CD4-positive, alpha-beta T cell (primary cell): ENCODE measurements around the gene RECQL5. TPM values are rescaled to one million over a fixed set of nuclear protein-coding genes. Genes with fewer than 3 reads are reported as not detected.

Source experiments
- ATAC-seq: fragments of 200-7000 bp; cut with Tn5 transposase; one replicate; pipeline ENCODE4 v1.10.0; 2022; ENCODE audit warnings: mild to moderate bottlenecking; ENCODE audit not compliant: poor library complexity
- CTCF ChIA-PET: fragments of 350-600 bp; sonication (Branson Sonifier 250); formaldehyde crosslinking; loops from one replicate; lab custom pipeline; 2021; ENCODE audit warnings: antibody characterized with exemption, inconsistent platforms; lab: Charles Lee
- POLR2A ChIA-PET: fragments of 350-600 bp; sonication (Branson Sonifier 250); formaldehyde crosslinking; loops from one replicate; lab custom pipeline; 2021; ENCODE audit warnings: antibody characterized with exemption, inconsistent platforms; lab: Charles Lee
- DNase-seq, 14 experiments: peaks; one replicate each; pipeline ENCODE4 v3.0.0-alpha.2; 2013 to 2020; ENCODE audit warnings: mixed read lengths in 2 of 14
- H3K27ac ChIP-seq, 2 donors: one replicate each; pipeline versions ENCODE4 v1.5.1 to v1.7.0; 2013; ENCODE audit warnings: low read length in 2 of 2, low read depth in 1 of 2, mild to moderate bottlenecking in 1 of 2
- H3K27me3 ChIP-seq, 2 experiments: 1 replicate in 1 of 2; 2 replicates in 1 of 2; pipeline versions ENCODE4 v1.6.1 to v1.7.0; 2013; ENCODE audit warnings: low read length in 2 of 2, control low read depth in 1 of 2, mild to moderate bottlenecking in 1 of 2, moderate library complexity in 1 of 2; ENCODE audit not compliant: insufficient read depth in 2 of 2, control insufficient read depth in 1 of 2
- H3K36me3 ChIP-seq: one replicate; pipeline ENCODE4 v1.6.1; 2013; ENCODE audit warnings: low read length, control low read depth; ENCODE audit not compliant: insufficient read depth
- H3K4me1 ChIP-seq: one replicate; pipeline ENCODE4 v1.6.1; 2013; ENCODE audit warnings: low read length, control low read depth; ENCODE audit not compliant: insufficient read depth
- H3K4me3 ChIP-seq: one replicate; pipeline ENCODE4 v1.5.1; 2013; ENCODE audit warnings: mild to moderate bottlenecking, low read length, moderate library complexity
- H3K9me3 ChIP-seq, 2 experiments: 1 replicate in 1 of 2; 2 replicates in 1 of 2; pipeline versions ENCODE4 v1.6.1 to v1.7.0; 2013; ENCODE audit warnings: low read length in 2 of 2, mild to moderate bottlenecking in 2 of 2, control low read depth in 1 of 2, moderate library complexity in 1 of 2; ENCODE audit not compliant: control insufficient read depth in 1 of 2, insufficient read depth in 1 of 2
- H3K27ac Mint-ChIP-seq: one replicate; pipeline ENCODE4 v1.8.0; 2020; ENCODE audit warnings: mixed read lengths
- H3K27me3 Mint-ChIP-seq: one replicate; pipeline ENCODE4 v1.8.0; 2021; ENCODE audit warnings: mixed read lengths
- H3K36me3 Mint-ChIP-seq: one replicate; pipeline ENCODE4 v1.8.0; 2021; ENCODE audit warnings: low read depth, mixed read lengths
- H3K4me1 Mint-ChIP-seq: one replicate; pipeline ENCODE4 v1.8.0; 2021; ENCODE audit warnings: low read depth, mixed read lengths
- H3K4me3 Mint-ChIP-seq: one replicate; pipeline ENCODE4 v1.8.0; 2020; ENCODE audit warnings: mild to moderate bottlenecking, mixed read lengths
- H3K9me3 Mint-ChIP-seq: one replicate; pipeline ENCODE4 v1.8.0; 2020; ENCODE audit warnings: mixed read lengths
- CTCF ChIP-seq: fragments of 200-600 bp; IDR thresholded peaks from one replicate; pipeline ENCODE4 v1.8.0; 2022; ENCODE audit warnings: antibody characterized with exemption, mild to moderate bottlenecking
- intact Hi-C, 2 experiments: fragments of 100-400 bp; cut with DNase I in 1 of 2; cut with micrococcal nuclease in 1 of 2; formaldehyde crosslinking; loops; one replicate each; pipeline versions ENCODE4 v1.15.1 to v1.9.0; 2023 to 2025; cut with DNase I, micrococcal nuclease
- total RNA-seq, 174 experiments: library from RNA in 2 of 174; stranded (reverse) in 2 of 174; gene quantifications; one replicate each; pipeline ENCODE4 v1.2.3 and lab custom pipeline; 2021 to 2026

Gene RECQL5
- total RNA-seq, 2 experiments from 2014 or later = 16.4 to 17.7 TPM

GRCh38 chr17:75645889-75646637 is 20.9 kb downstream of the RECQL5 start:
- Histone ChIP-seq H3K27me3 (no peaks in the 10 kb centered on the region), H3K27ac (no peak overlapping the region), H3K4me3 (no peak overlapping the region), H3K9me3 (no peaks in the 10 kb centered on the region), H3K4me1 (peaks cover 8% of the 10 kb centered on the region), H3K36me3 (peaks cover 34% of the 10 kb centered on the region)
- DNase-seq = peak in 3 of 14 experiments; percentile 28 to 46 (median 38)
- ChIA-PET CTCF (interaction anchor here (1.0 to 1.9 kb wide), 2 partner anchors 13 to 104 kb away, joined by 3 to 8 read pairs; partner anchors contain the start of gene SMIM5), POLR2A (no interaction called here)
- intact Hi-C loops = no loop called here
- TF ChIP-seq CTCF = no peak
- no peaks in the 10 kb centered on the region for H3K4me1 Mint-ChIP-seq
- peak; percentile 34 for ATAC-seq
- peaks cover 32% of the 10 kb centered on the region for H3K36me3 Mint-ChIP-seq
- no peak overlapping the region for H3K27ac Mint-ChIP-seq
- H3K27me3 Mint-ChIP-seq = no peaks in the 10 kb centered on the region
- H3K9me3 Mint-ChIP-seq = no peaks in the 10 kb centered on the region
- no peak overlapping the region for H3K4me3 Mint-ChIP-seq

GRCh38 chr17:75645501-75645888 is 21.5 kb downstream of the RECQL5 start:
- H3K4me3 ChIP-seq = no peak overlapping the region
- TF ChIP-seq CTCF = no peak
- ChIA-PET CTCF (interaction anchor here (1.0 to 1.9 kb wide), 2 partner anchors 13 to 104 kb away, joined by 3 to 8 read pairs; partner anchors contain the start of gene SMIM5), POLR2A (no interaction called here)
- H3K36me3 ChIP-seq = peaks cover 28% of the 10 kb centered on the region
- no peaks in the 10 kb centered on the region for H3K4me1 Mint-ChIP-seq
- no peaks in the 10 kb centered on the region for H3K27me3 ChIP-seq
- no peak overlapping the region for H3K27ac Mint-ChIP-seq
- H3K9me3 Mint-ChIP-seq = no peaks in the 10 kb centered on the region
- peaks cover 26% of the 10 kb centered on the region for H3K36me3 Mint-ChIP-seq
- DNase-seq (no peak), ATAC-seq (no peak)
- H3K4me3 Mint-ChIP-seq = no peak overlapping the region
- no peaks in the 10 kb centered on the region for H3K27me3 Mint-ChIP-seq
- H3K27ac ChIP-seq = no peak overlapping the region
- H3K9me3 ChIP-seq = no peaks in the 10 kb centered on the region
- intact Hi-C loops = no loop called here
- peaks cover 8% of the 10 kb centered on the region for H3K4me1 ChIP-seq

GRCh38 chr17:75643643-75644017 is 23.3 kb downstream of the RECQL5 start:
- Mint-ChIP-seq H3K27me3 (no peaks in the 10 kb centered on the region), H3K4me3 (no peak overlapping the region), H3K36me3 (peaks cover 8% of the 10 kb centered on the region), H3K9me3 (no peaks in the 10 kb centered on the region), H3K4me1 (no peaks in the 10 kb centered on the region), H3K27ac (no peak overlapping the region)
- no peaks in the 10 kb centered on the region for H3K27me3 ChIP-seq
- TF ChIP-seq CTCF = no peak
- POLR2A ChIA-PET = no interaction called here
- no peak overlapping the region for H3K27ac ChIP-seq
- DNase-seq (no peak), ATAC-seq (no peak)
- H3K9me3 ChIP-seq = no peaks in the 10 kb centered on the region
- peaks cover 12% of the 10 kb centered on the region for H3K36me3 ChIP-seq
- intact Hi-C loops = no loop called here
- peaks cover 8% of the 10 kb centered on the region for H3K4me1 ChIP-seq
- CTCF ChIA-PET = no interaction called here
- H3K4me3 ChIP-seq = no peak overlapping the region
